ENCODE data around the gene EFNA5.

Gene EFNA5

GRCh38 chr5:107567901-107568671, 102.7 kb downstream of the EFNA5 start:
- DNase-seq = no peak

- no peak for DNase-seq
Measured at GRCh38 chr5:107566986-107567385, 103.8 kb downstream of the EFNA5 start.

- no peak for DNase-seq
Measured at GRCh38 chr5:107565791-107566767, 104.7 kb downstream of the EFNA5 start.

GRCh38 chr5:107564931-107565372, 105.8 kb downstream of the EFNA5 start:
- no peak for DNase-seq

- DNase-seq = no peak
Measured at GRCh38 chr5:107563959-107564544, 106.7 kb downstream of the EFNA5 start.

GRCh38 chr5:107560377-107560776, 110.4 kb downstream of the EFNA5 start:
- no peak for DNase-seq

- no peak for DNase-seq
Measured at GRCh38 chr5:107558823-107559375, 111.8 kb downstream of the EFNA5 start.

GRCh38 chr5:107557051-107557658, 113.6 kb downstream of the EFNA5 start:
- DNase-seq = peak; percentile 61

GRCh38 chr5:107556575-107556974, 114.2 kb downstream of the EFNA5 start:
- no peak for DNase-seq

- no peak for DNase-seq
Measured at GRCh38 chr5:107555425-107556090, 115.2 kb downstream of the EFNA5 start.

- DNase-seq = peak; percentile 30
Measured at GRCh38 chr5:107554776-107555424, 115.8 kb downstream of the EFNA5 start.

- no peak for DNase-seq
Measured at GRCh38 chr5:107553117-107553555, 117.6 kb downstream of the EFNA5 start.

- no peak for DNase-seq
Measured at GRCh38 chr5:107551088-107551487, 119.6 kb downstream of the EFNA5 start.

- DNase-seq = no peak
Measured at GRCh38 chr5:107549567-107549966, 121.2 kb downstream of the EFNA5 start.

- peak; percentile 31 for DNase-seq
Measured at GRCh38 chr5:107548477-107548876, 122.3 kb downstream of the EFNA5 start.

- DNase-seq = no peak
Measured at GRCh38 chr5:107546719-107547118, 124.0 kb downstream of the EFNA5 start.

GRCh38 chr5:107545486-107545885, 125.3 kb downstream of the EFNA5 start:
- DNase-seq = no peak

GRCh38 chr5:107544967-107545366, 125.8 kb downstream of the EFNA5 start:
- no peak for DNase-seq

- no peak for DNase-seq
Measured at GRCh38 chr5:107544476-107544875, 126.3 kb downstream of the EFNA5 start.

GRCh38 chr5:107543868-107544267, 126.9 kb downstream of the EFNA5 start:
- DNase-seq = no peak

GRCh38 chr5:107542831-107543231, 127.9 kb downstream of the EFNA5 start:
- DNase-seq = no peak

Data from RPMI8226 (cell line).